IMR-90 (cell line): ENCODE data around the gene HYAL3. TPM values are rescaled to one million over a fixed set of nuclear protein-coding genes. Genes with fewer than 3 reads are reported as not detected.

ENCODE experiments used
- ATAC-seq: fragments of 200-7000 bp; cut with Tn5 transposase; 2 replicates; pipeline ENCODE4 v1.9.1; 2020; ENCODE audit warnings: low read depth, mild to moderate bottlenecking, moderate library complexity
- BruUV-seq: library from RNA; stranded (reverse); fragments of 400-500 nt; replicated peaks from 2 replicates; lab custom pipeline; 2021; lab: Mats Ljungman, UMichigan
- CTCF ChIA-PET: fragments of 300-600 bp; formaldehyde crosslinking; extraction: SDS; loops from one replicate; lab custom pipeline; 2021; ENCODE audit warnings: antibody characterized with exemption; lab: Yijun Ruan, JAX
- POLR2A ChIA-PET: fragments of 300-600 bp; sonication (Branson Sonifier 250); formaldehyde crosslinking; loops from one replicate; lab custom pipeline; 2022; ENCODE audit warnings: antibody characterized with exemption; ENCODE audit not compliant: unreplicated experiment; lab: Charles Lee
- DNase-seq: peaks from one replicate; pipeline ENCODE4 v3.0.0; 2013
- H2AFZ ChIP-seq: replicated peaks from 2 replicates; pipeline ENCODE3; 2013; ENCODE audit warnings: low read length, mild to moderate bottlenecking; ENCODE audit not compliant: poor library complexity
- H2AK5ac ChIP-seq: 2 replicates; pipeline ENCODE4 v1.6.1; 2013; ENCODE audit warnings: low read depth, low read length, inconsistent platforms
- H2AK9ac ChIP-seq: replicated peaks from 2 replicates; pipeline ENCODE3; 2013; ENCODE audit warnings: mild to moderate bottlenecking, low read depth, low read length, moderate library complexity; ENCODE audit not compliant: poor library complexity
- H2BK120ac ChIP-seq: 2 replicates; pipeline ENCODE4 v1.6.1; 2013; ENCODE audit warnings: low read depth, low read length, inconsistent platforms
- H2BK15ac ChIP-seq: 3 replicates; pipeline ENCODE4 v1.6.1; 2013; ENCODE audit warnings: low read depth, low read length, inconsistent platforms
- H2BK20ac ChIP-seq: 2 replicates; pipeline ENCODE4 v1.6.1; 2013; ENCODE audit warnings: low read depth, mild to moderate bottlenecking, inconsistent platforms, low read length, moderate library complexity
- H2BK5ac ChIP-seq: 2 replicates; pipeline ENCODE4 v1.6.1; 2013; ENCODE audit warnings: mild to moderate bottlenecking, low read depth, low read length, inconsistent platforms; ENCODE audit not compliant: poor library complexity, severe bottlenecking
- H3K14ac ChIP-seq: replicated peaks from 2 replicates; pipeline ENCODE4 v1.6.1; 2013; ENCODE audit warnings: low read depth, low read length, inconsistent platforms
- H3K18ac ChIP-seq: 2 replicates; pipeline ENCODE4 v1.6.1; 2013; ENCODE audit warnings: low read depth, low read length, control low read depth
- H3K23ac ChIP-seq: 2 replicates; pipeline ENCODE4 v1.6.1; 2013; ENCODE audit warnings: low read depth, low read length, inconsistent platforms
- H3K27ac ChIP-seq: 2 replicates; pipeline ENCODE4 v1.5.1; 2013; ENCODE audit warnings: mild to moderate bottlenecking, control low read depth, low read length; ENCODE audit not compliant: insufficient read depth
- H3K27me3 ChIP-seq: 2 replicates; pipeline ENCODE4 v1.6.1; 2013; ENCODE audit warnings: low read length; ENCODE audit not compliant: control insufficient read depth, insufficient read depth
- H3K36me3 ChIP-seq: 2 replicates; pipeline ENCODE4 v1.6.1; 2013; ENCODE audit warnings: low read length, mixed read lengths; ENCODE audit not compliant: control insufficient read depth, insufficient read depth
- H3K4ac ChIP-seq: 2 replicates; pipeline ENCODE4 v1.6.1; 2013; ENCODE audit warnings: low read depth, low read length, inconsistent platforms
- H3K4me1 ChIP-seq: 2 replicates; pipeline ENCODE4 v1.6.1; 2013; ENCODE audit warnings: low read length, mixed read lengths; ENCODE audit not compliant: control insufficient read depth, insufficient read depth
- H3K4me2 ChIP-seq: 2 replicates; pipeline ENCODE4 v1.6.1; 2013; ENCODE audit warnings: low read depth, mild to moderate bottlenecking, control low read depth, low read length, moderate library complexity
- H3K4me3 ChIP-seq: 2 replicates; pipeline ENCODE4 v1.5.1; 2013; ENCODE audit warnings: low read depth, mild to moderate bottlenecking, control low read depth, low read length, moderate library complexity; ENCODE audit not compliant: insufficient read depth
- H3K56ac ChIP-seq: 2 replicates; pipeline ENCODE4 v1.6.1; 2013; ENCODE audit warnings: low read length, inconsistent platforms; ENCODE audit not compliant: insufficient read depth; ENCODE audit errors: extremely low read depth
- H3K79me1 ChIP-seq, 2 experiments: 2 replicates each; pipeline ENCODE4 v1.6.1; 2013; ENCODE audit warnings: low read length in 2 of 2, inconsistent platforms in 1 of 2, low read depth in 1 of 2
- H3K9ac ChIP-seq: 2 replicates; pipeline ENCODE4 v1.6.1; 2013; ENCODE audit warnings: low read depth, low read length, control low read depth
- H3K9me1 ChIP-seq: 2 replicates; pipeline ENCODE4 v1.6.1; 2013; ENCODE audit warnings: low read length, inconsistent platforms; ENCODE audit not compliant: insufficient read depth
- H3K9me3 ChIP-seq: 2 replicates; pipeline ENCODE4 v1.6.1; 2013; ENCODE audit warnings: low read length; ENCODE audit not compliant: control insufficient read depth, insufficient read depth
- H4K20me1 ChIP-seq: 2 replicates; pipeline ENCODE4 v1.6.1; 2013; ENCODE audit warnings: low read length, inconsistent platforms; ENCODE audit not compliant: insufficient read depth
- H4K5ac ChIP-seq: 2 replicates; pipeline ENCODE4 v1.6.1; 2013; ENCODE audit warnings: mild to moderate bottlenecking, low read depth, low read length, control low read depth
- H4K8ac ChIP-seq, 2 experiments: 2 replicates each; pipeline ENCODE4 v1.6.1; 2013; ENCODE audit warnings: low read depth in 2 of 2, low read length in 2 of 2, control low read depth in 1 of 2, inconsistent platforms in 1 of 2
- H4K91ac ChIP-seq: 2 replicates; pipeline ENCODE4 v1.6.1; 2013; ENCODE audit warnings: low read depth, low read length, inconsistent platforms; ENCODE audit not compliant: insufficient read depth
- BHLHE40 ChIP-seq: fragments of 150-350 bp; IDR thresholded peaks from 2 replicates; pipeline ENCODE4 v1.6.1; 2016; ENCODE audit warnings: mild to moderate bottlenecking, low read depth, low read length
- CEBPB ChIP-seq: IDR thresholded peaks from 2 replicates; pipeline ENCODE4 v1.6.1; 2012; ENCODE audit warnings: low read depth, low read length, improper control_type of control experiment
- CHD1 ChIP-seq: IDR thresholded peaks from 2 replicates; pipeline ENCODE4 v1.6.1; 2012; ENCODE audit warnings: low read depth, low read length, improper control_type of control experiment
- CTCF ChIP-seq: conservative IDR thresholded peaks from 2 replicates; pipeline ENCODE4 v1.5.1; 2012; ENCODE audit warnings: mild to moderate bottlenecking, low read depth, low read length, improper control_type of control experiment
- ELK1 ChIP-seq: fragments of 150-350 bp; IDR thresholded peaks from 2 replicates; pipeline ENCODE4 v1.6.1; 2016; ENCODE audit warnings: low read depth, mild to moderate bottlenecking, low read length, moderate library complexity, borderline replicate concordance
- FOS ChIP-seq: fragments of 150-350 bp; IDR thresholded peaks from 2 replicates; pipeline ENCODE4 v1.6.1; 2016; ENCODE audit warnings: low read depth, low read length
- MAFK ChIP-seq: IDR thresholded peaks from 2 replicates; pipeline ENCODE4 v1.6.1; 2012; ENCODE audit warnings: low read depth, low read length, improper control_type of control experiment
- MAZ ChIP-seq: IDR thresholded peaks from 2 replicates; pipeline ENCODE4 v1.6.1; 2012; ENCODE audit warnings: low read depth, mild to moderate bottlenecking, low read length, improper control_type of control experiment, moderate library complexity, borderline replicate concordance
- MXI1 ChIP-seq: IDR thresholded peaks from 2 replicates; pipeline ENCODE4 v1.6.1; 2012; ENCODE audit warnings: low read depth, mild to moderate bottlenecking, low read length, moderate library complexity, borderline replicate concordance
- NFE2L2 ChIP-seq: fragments of 150-350 bp; IDR thresholded peaks from 2 replicates; pipeline ENCODE4 v1.6.1; 2016; ENCODE audit warnings: low read depth, mild to moderate bottlenecking, low read length
- POLR2A ChIP-seq: IDR thresholded peaks from 2 replicates; pipeline ENCODE4 v1.6.1; 2012; ENCODE audit warnings: mild to moderate bottlenecking, low read depth, low read length
- RAD21 ChIP-seq: IDR thresholded peaks from 2 replicates; pipeline ENCODE4 v1.6.1; 2012; ENCODE audit warnings: low read length, improper control_type of control experiment
- RCOR1 ChIP-seq: IDR thresholded peaks from 2 replicates; pipeline ENCODE4 v1.6.1; 2012; ENCODE audit warnings: mild to moderate bottlenecking, low read length, improper control_type of control experiment; ENCODE audit not compliant: insufficient replicate concordance
- RFX5 ChIP-seq: IDR thresholded peaks from 2 replicates; pipeline ENCODE4 v1.8.0; 2012; ENCODE audit warnings: low read depth, mild to moderate bottlenecking, low read length, moderate library complexity
- SMC3 ChIP-seq: fragments of 150-350 bp; IDR thresholded peaks from 2 replicates; pipeline ENCODE4 v1.6.1; 2016; ENCODE audit warnings: low read depth, mild to moderate bottlenecking, antibody characterized with exemption, low read length, moderate library complexity
- USF2 ChIP-seq: fragments of 150-350 bp; IDR thresholded peaks from 2 replicates; pipeline ENCODE4 v1.6.1; 2017; ENCODE audit warnings: mild to moderate bottlenecking, antibody characterized with exemption, low read length, low read depth
- WGBS, 2 experiments: methylation state at CpG; one replicate each; pipeline versions ENCODE4 v1.1.5 to v1.1.7; 2013; ENCODE audit warnings: missing lambda C conversion rate in 2 of 2; ENCODE audit not compliant: insufficient read length in 1 of 2; ENCODE audit errors: extremely low coverage in 2 of 2; 5-methylcytosine and 5-hydroxymethylcytosine counted together
- dilution Hi-C: fragments of 300-500 bp; cut with HindIII; formaldehyde crosslinking; loops from one replicate; pipeline ENCODE4 v1.14.3; 2018; ENCODE audit warnings: low sequenced_read_pairs; ENCODE audit not compliant: unreplicated experiment
- in situ Hi-C: fragments of 300-500 bp; cut with MboI; formaldehyde crosslinking; loops from 3 replicates; pipeline ENCODE4 v1.14.3; 2019; ENCODE audit warnings: low sequenced_read_pairs, inconsistent platforms, mixed read lengths
- intact Hi-C: fragments of 100-400 bp; cut with micrococcal nuclease; formaldehyde crosslinking; loops from 2 replicates; pipeline ENCODE4 v1.10.0; 2022
- polyA plus RNA-seq, 3 experiments: library from polyadenylated mRNA; depleted of rRNA; stranded (reverse); fragments of >200 nt; gene quantifications; 2 replicates each; pipeline ENCODE4 v1.2.3, GENCODE V29; 2012; ENCODE audit warnings: low replicate concordance in 1 of 3
- total RNA-seq: library from RNA; depleted of rRNA; stranded (reverse); fragments of >200 nt; gene quantifications from 2 replicates; pipeline ENCODE4 v1.2.3, GENCODE V29; 2012

HYAL3 gene
- total and polyA plus RNA-seq, 2 of the 4 experiments (the other 2 are of a cell fraction) = 2.7 to 5.7 TPM

- DNase-seq = no peak
- in situ Hi-C loops = no loop called here
- POLR2A ChIA-PET = no interaction called here
- dilution Hi-C loops = no loop called here
- CTCF ChIA-PET = no interaction called here
- no peak for ATAC-seq
- peaks cover 13 to 36% of the 10 kb centered on the region in 2 experiments for H3K79me1 ChIP-seq
- no peak overlapping the region for H2BK120ac ChIP-seq
- peaks cover 33% of the 10 kb centered on the region for H3K36me3 ChIP-seq
- H3K27me3 ChIP-seq = no peaks in the 10 kb centered on the region
- no TSS peak for BruUV-seq
- no peak overlapping the region for H3K4me3 ChIP-seq
- no peak overlapping the region for H2AFZ ChIP-seq
- H3K4me1 ChIP-seq = peaks cover 6% of the 10 kb centered on the region; the same call in 1 of the 2 replicates
- H3K9me3 ChIP-seq = peaks cover 2% of the 10 kb centered on the region; the same call in 1 of the 2 replicates
- intact Hi-C loops = no loop called here
- H2BK20ac ChIP-seq = no peak overlapping the region
- no peak overlapping the region for H3K27ac ChIP-seq
- no peak overlapping the region for H3K9ac ChIP-seq
- H2BK5ac ChIP-seq = no peak overlapping the region
- H3K4ac ChIP-seq = no peak overlapping the region
- H3K18ac ChIP-seq = no peak overlapping the region
- H2AK5ac ChIP-seq = no peak overlapping the region
- no peak overlapping the region for H2BK15ac ChIP-seq
- H3K23ac ChIP-seq = no peak overlapping the region
- 0 out of 2 replicates have a peak, but pooled peaks cover 13% of the 10 kb centered on the region for H4K20me1 ChIP-seq
- no peak overlapping the region for H3K56ac ChIP-seq
- 89% methylated on average over 3 of the region's 3 CpGs; no CpG with 5 or more reads in 1 of the 2 experiments for WGBS, 2 experiments
- no peak overlapping the region for H3K4me2 ChIP-seq
- H3K9me1 ChIP-seq = peaks cover 18% of the 10 kb centered on the region
- no peak overlapping the region for H4K8ac ChIP-seq
- no peak overlapping the region for H2AK9ac ChIP-seq
- H4K5ac ChIP-seq = no peak overlapping the region
- no peak for TF ChIP-seq CHD1
- no peak for TF ChIP-seq CEBPB
- no peak for TF ChIP-seq RFX5
- no peak for TF ChIP-seq ELK1
- no peak for TF ChIP-seq SMC3
- no peak for TF ChIP-seq NFE2L2
- TF ChIP-seq MAFK = no peak
- TF ChIP-seq MAZ = no peak
- no peak for TF ChIP-seq RAD21
- TF ChIP-seq MXI1 = no peak
- no peak for TF ChIP-seq CTCF
- no peak for TF ChIP-seq RCOR1
- no peak for TF ChIP-seq POLR2A
- no peak for TF ChIP-seq FOS
- TF ChIP-seq BHLHE40 = no peak
- no peak for TF ChIP-seq USF2
- H3K14ac ChIP-seq = no peak overlapping the region
- H4K91ac ChIP-seq = no peak overlapping the region
Measured at GRCh38 chr3:50314342-50314741, 15.1 kb upstream of the HYAL3 start.
